A549 (cell line): ENCODE data around the gene RNF113A. TPM values are rescaled to one million over a fixed set of nuclear protein-coding genes. Genes with fewer than 3 reads are reported as not detected.
A peak's percentile ranks its signal among the peaks of the same experiment; 100 is the strongest.

Experiments used
- ESRRA ChIP-seq: fragments of 150-350 bp; IDR thresholded peaks from 2 replicates; pipeline ENCODE4 v1.6.1; 2014; ENCODE audit warnings: mild to moderate bottlenecking, low read length, borderline replicate concordance
- FOSB ChIP-seq: fragments of 250-450 bp; sonication (Bioruptor Pico); IDR thresholded peaks from 2 replicates; pipeline ENCODE4 v1.5.0; 2020; ENCODE audit warnings: mild to moderate bottlenecking, moderate library complexity
- FOSL2 ChIP-seq, 2 experiments: fragments of 450-650 bp in 1 of 2; fragments of >200 bp in 1 of 2; sonication (Bioruptor Twin) in 1 of 2; formaldehyde crosslinking; IDR thresholded peaks; 2 replicates each; pipeline versions ENCODE4 v1.5.0 to v1.6.1; 2016 to 2020; ENCODE audit warnings: mild to moderate bottlenecking in 1 of 2, moderate library complexity in 1 of 2
- HEYL ChIP-seq: fragments of 250-450 bp; sonication (Bioruptor Pico); IDR thresholded peaks from 2 replicates; pipeline ENCODE4 v1.8.0; 2021; ENCODE audit warnings: mild to moderate bottlenecking, moderate library complexity
- KDM5A ChIP-seq: fragments of 200-600 bp; sonication (generic); IDR thresholded peaks from 2 replicates; pipeline ENCODE4 v1.6.1; 2016; ENCODE audit warnings: antibody characterized with exemption, mild to moderate bottlenecking
- NPAS2 ChIP-seq: fragments of 250-450 bp; sonication (Bioruptor Pico); IDR thresholded peaks from 2 replicates; pipeline ENCODE4 v1.8.0; 2022; ENCODE audit warnings: mild to moderate bottlenecking, moderate library complexity, borderline replicate concordance
- POLR2A ChIP-seq: IDR thresholded peaks from 2 replicates; pipeline ENCODE4 v1.6.1; 2012; ENCODE audit warnings: mild to moderate bottlenecking, low read length
- RARB ChIP-seq: fragments of 250-450 bp; sonication (Bioruptor Pico); IDR thresholded peaks from 2 replicates; pipeline ENCODE4 v1.8.0; 2021; ENCODE audit warnings: mild to moderate bottlenecking, moderate library complexity
- TP53 ChIP-seq: fragments of 250-450 bp; sonication (Bioruptor Pico); IDR thresholded peaks from 2 replicates; pipeline ENCODE4 v1.5.0; 2021; ENCODE audit warnings: mild to moderate bottlenecking, moderate library complexity
- ZFP36 ChIP-seq: fragments of 450-650 bp; IDR thresholded peaks from 2 replicates; pipeline ENCODE4 v1.6.1; 2014; ENCODE audit warnings: borderline replicate concordance; ENCODE audit not compliant: partially characterized antibody
- polyA plus RNA-seq, 4 experiments: library from polyadenylated mRNA; depleted of rRNA in 3 of 4; stranded (reverse); fragments of >200 nt; fragmentation: RNase III in 1 of 4; extraction: RNeasy Plus Mini Kit Qiagen cat#74134 plus additional on column Dnase treatment in 1 of 4; gene quantifications; 2 replicates in 3 of 4; 3 replicates in 1 of 4; pipeline ENCODE4 v1.2.3, GENCODE V29; 2011 to 2017
- TF ChIP-seq, protein P1 (sequence below): IDR thresholded peaks from 2 replicates; pipeline ENCODE4 v1.6.1; 2012; ENCODE audit warnings: low read depth, borderline replicate concordance
- TF ChIP-seq, protein P2 (sequence below): IDR thresholded peaks from 2 replicates; pipeline ENCODE4 v1.6.1; 2012
- TF ChIP-seq, protein P3 (sequence below): fragments of 150-350 bp; IDR thresholded peaks from 2 replicates; pipeline ENCODE4 v1.6.1; 2014; ENCODE audit warnings: low read depth, mild to moderate bottlenecking, low read length
- TF ChIP-seq, protein P4 (sequence below): fragments of 250-450 bp; sonication (Bioruptor Pico); IDR thresholded peaks from 2 replicates; pipeline ENCODE4 v1.5.0; 2021; ENCODE audit warnings: mild to moderate bottlenecking, moderate library complexity, borderline replicate concordance
- TF ChIP-seq, protein P5 (sequence below): fragments of 450-650 bp; IDR thresholded peaks from 2 replicates; pipeline ENCODE4 v1.6.1; 2014; ENCODE audit warnings: antibody characterized with exemption
- TF ChIP-seq, protein P6 (sequence below): fragments of 200-600 bp; sonication (generic); IDR thresholded peaks from 2 replicates; pipeline ENCODE4 v1.6.1; 2016; ENCODE audit warnings: antibody characterized with exemption, mild to moderate bottlenecking, moderate library complexity
- TF ChIP-seq, protein P7 (sequence below): IDR thresholded peaks from 2 replicates; pipeline ENCODE4 v1.6.1; 2012

Gene RNF113A
- polyA plus RNA-seq, 2 of the 4 experiments (the other 2 are of a cell fraction), result 18.4 to 18.5 TPM

DNA sequence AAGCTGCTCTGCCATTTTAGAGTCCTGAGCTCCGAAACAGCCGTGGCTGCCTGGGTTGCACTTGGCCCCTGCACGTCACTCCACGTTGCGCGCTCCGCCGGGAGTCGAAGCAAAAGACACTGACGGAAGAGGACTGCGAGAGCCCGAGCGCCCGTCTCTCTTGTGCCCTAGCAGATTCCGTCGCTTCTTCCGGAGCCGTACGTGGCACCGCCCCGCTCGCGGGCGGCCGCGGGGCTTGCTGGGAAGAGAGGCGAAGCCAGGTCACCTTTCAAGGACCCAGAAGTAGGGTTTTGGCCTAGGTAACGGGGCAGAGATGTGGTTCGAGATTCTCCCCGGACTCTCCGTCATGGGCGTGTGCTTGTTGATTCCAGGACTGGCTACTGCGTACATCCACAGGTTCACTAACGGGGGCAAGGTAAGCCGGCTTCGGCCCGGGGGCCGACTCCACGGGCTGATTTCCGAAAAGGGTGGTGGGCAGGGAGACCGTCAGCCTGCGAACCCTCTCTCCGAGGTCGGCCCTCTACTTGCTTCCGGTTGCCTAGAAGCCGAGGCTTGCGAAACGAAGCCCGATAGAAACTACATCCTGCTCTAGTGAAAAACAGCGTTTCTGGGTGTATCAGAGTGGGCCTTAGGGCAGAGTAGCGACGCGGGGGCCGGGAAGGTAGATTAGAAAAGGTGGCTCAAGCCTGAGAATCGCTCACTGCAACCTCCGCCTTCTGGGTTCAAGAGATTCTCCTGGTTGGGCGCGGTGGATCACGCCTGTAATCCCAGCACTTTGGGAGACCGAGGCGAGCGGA is at the start of gene RNF113A, which contains the start of gene NDUFA1 (continued):
- TF ChIP-seq, protein P1, sequence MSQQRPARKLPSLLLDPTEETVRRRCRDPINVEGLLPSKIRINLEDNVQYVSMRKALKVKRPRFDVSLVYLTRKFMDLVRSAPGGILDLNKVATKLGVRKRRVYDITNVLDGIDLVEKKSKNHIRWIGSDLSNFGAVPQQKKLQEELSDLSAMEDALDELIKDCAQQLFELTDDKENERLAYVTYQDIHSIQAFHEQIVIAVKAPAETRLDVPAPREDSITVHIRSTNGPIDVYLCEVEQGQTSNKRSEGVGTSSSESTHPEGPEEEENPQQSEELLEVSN, result peak; percentile 67; the same call in 1 of the 2 replicates
- TF ChIP-seq, protein P2, sequence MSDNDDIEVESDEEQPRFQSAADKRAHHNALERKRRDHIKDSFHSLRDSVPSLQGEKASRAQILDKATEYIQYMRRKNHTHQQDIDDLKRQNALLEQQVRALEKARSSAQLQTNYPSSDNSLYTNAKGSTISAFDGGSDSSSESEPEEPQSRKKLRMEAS, result peak; percentile 83
- no peak for TF ChIP-seq NPAS2 (CRISPR knock-in tag)
- no peak for TF ChIP-seq ESRRA
- TF ChIP-seq POLR2A, result peak; percentile 80
- no peak for TF ChIP-seq TP53
- no peak for TF ChIP-seq FOSL2 (IDR thresholded peaks at IDR 0.05)
- TF ChIP-seq FOSL2 (CRISPR knock-in tag; IDR thresholded peaks at IDR 0.05), result no peak
- TF ChIP-seq, protein P3, sequence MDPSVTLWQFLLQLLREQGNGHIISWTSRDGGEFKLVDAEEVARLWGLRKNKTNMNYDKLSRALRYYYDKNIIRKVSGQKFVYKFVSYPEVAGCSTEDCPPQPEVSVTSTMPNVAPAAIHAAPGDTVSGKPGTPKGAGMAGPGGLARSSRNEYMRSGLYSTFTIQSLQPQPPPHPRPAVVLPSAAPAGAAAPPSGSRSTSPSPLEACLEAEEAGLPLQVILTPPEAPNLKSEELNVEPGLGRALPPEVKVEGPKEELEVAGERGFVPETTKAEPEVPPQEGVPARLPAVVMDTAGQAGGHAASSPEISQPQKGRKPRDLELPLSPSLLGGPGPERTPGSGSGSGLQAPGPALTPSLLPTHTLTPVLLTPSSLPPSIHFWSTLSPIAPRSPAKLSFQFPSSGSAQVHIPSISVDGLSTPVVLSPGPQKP, result no peak
- TF ChIP-seq FOSB, result no peak
- TF ChIP-seq, protein P4, sequence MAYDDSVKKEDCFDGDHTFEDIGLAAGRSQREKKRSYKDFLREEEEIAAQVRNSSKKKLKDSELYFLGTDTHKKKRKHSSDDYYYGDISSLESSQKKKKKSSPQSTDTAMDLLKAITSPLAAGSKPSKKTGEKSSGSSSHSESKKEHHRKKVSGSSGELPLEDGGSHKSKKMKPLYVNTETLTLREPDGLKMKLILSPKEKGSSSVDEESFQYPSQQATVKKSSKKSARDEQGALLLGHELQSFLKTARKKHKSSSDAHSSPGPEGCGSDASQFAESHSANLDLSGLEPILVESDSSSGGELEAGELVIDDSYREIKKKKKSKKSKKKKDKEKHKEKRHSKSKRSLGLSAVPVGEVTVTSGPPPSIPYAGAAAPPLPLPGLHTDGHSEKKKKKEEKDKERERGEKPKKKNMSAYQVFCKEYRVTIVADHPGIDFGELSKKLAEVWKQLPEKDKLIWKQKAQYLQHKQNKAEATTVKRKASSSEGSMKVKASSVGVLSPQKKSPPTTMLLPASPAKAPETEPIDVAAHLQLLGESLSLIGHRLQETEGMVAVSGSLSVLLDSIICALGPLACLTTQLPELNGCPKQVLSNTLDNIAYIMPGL (CRISPR knock-in tag), result no peak
- TF ChIP-seq, protein P5, sequence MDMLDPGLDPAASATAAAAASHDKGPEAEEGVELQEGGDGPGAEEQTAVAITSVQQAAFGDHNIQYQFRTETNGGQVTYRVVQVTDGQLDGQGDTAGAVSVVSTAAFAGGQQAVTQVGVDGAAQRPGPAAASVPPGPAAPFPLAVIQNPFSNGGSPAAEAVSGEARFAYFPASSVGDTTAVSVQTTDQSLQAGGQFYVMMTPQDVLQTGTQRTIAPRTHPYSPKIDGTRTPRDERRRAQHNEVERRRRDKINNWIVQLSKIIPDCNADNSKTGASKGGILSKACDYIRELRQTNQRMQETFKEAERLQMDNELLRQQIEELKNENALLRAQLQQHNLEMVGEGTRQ, result no peak
- TF ChIP-seq RARB, result no peak
- TF ChIP-seq, protein P6, sequence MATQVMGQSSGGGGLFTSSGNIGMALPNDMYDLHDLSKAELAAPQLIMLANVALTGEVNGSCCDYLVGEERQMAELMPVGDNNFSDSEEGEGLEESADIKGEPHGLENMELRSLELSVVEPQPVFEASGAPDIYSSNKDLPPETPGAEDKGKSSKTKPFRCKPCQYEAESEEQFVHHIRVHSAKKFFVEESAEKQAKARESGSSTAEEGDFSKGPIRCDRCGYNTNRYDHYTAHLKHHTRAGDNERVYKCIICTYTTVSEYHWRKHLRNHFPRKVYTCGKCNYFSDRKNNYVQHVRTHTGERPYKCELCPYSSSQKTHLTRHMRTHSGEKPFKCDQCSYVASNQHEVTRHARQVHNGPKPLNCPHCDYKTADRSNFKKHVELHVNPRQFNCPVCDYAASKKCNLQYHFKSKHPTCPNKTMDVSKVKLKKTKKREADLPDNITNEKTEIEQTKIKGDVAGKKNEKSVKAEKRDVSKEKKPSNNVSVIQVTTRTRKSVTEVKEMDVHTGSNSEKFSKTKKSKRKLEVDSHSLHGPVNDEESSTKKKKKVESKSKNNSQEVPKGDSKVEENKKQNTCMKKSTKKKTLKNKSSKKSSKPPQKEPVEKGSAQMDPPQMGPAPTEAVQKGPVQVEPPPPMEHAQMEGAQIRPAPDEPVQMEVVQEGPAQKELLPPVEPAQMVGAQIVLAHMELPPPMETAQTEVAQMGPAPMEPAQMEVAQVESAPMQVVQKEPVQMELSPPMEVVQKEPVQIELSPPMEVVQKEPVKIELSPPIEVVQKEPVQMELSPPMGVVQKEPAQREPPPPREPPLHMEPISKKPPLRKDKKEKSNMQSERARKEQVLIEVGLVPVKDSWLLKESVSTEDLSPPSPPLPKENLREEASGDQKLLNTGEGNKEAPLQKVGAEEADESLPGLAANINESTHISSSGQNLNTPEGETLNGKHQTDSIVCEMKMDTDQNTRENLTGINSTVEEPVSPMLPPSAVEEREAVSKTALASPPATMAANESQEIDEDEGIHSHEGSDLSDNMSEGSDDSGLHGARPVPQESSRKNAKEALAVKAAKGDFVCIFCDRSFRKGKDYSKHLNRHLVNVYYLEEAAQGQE, result no peak
- TF ChIP-seq ZFP36, result no peak
- no peak for TF ChIP-seq HEYL (CRISPR knock-in tag)
- TF ChIP-seq, protein P7, sequence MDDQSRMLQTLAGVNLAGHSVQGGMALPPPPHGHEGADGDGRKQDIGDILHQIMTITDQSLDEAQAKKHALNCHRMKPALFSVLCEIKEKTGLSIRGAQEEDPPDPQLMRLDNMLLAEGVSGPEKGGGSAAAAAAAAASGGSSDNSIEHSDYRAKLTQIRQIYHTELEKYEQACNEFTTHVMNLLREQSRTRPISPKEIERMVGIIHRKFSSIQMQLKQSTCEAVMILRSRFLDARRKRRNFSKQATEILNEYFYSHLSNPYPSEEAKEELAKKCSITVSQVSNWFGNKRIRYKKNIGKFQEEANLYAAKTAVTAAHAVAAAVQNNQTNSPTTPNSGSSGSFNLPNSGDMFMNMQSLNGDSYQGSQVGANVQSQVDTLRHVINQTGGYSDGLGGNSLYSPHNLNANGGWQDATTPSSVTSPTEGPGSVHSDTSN, result no peak
- TF ChIP-seq KDM5A, result no peak
